DOHH2 (cell line): ENCODE results near the gene EEPD1.

ENCODE experiments used
- CTCF ChIP-seq: fragments of 200-600 bp; sonication (generic); IDR thresholded peaks from one replicate; pipeline ENCODE4 v1.5.1; 2014; ENCODE audit warnings: antibody characterized with exemption, mild to moderate bottlenecking, low read depth, low read length; ENCODE audit not compliant: poor library complexity, severe bottlenecking
- EZH2phosphoT487 ChIP-seq: fragments of 200-600 bp; sonication (generic); IDR thresholded peaks from 2 replicates; pipeline ENCODE4 v1.6.1; 2017; ENCODE audit warnings: borderline replicate concordance, mild to moderate bottlenecking, antibody characterized with exemption, low read length, moderate library complexity, mixed read lengths

DNA sequence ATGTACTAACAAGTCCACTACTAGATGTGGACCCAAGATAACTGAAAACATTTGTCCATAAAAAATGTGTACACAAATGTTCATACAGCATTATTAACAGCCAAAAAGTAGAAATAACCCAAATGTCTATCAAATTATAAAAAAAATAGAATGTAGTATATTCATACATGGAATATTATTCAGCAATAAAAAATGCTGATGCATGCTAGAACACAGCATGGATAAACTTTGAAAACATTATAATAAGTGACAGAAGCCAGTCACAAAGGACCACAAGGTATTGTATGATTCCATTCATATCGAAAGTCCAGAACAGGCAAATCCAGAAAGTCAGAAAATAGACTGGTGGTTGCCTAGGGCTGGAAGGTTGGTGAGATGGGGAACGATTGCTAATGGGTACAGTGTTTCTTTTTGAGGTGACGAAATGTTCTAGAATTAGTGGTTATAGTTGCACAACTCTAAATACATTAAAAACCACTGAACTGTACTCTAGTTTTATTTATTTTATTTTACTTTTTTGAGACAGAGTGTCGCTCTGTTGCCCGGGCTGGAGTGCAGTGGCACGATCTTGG is 193.3 kb downstream of the EEPD1 start:
- TF ChIP-seq EZH2phosphoT487 (no peak), CTCF (no peak)
